A549 (cell line): ENCODE data around the gene ANAPC5. TPM values are rescaled to one million over a fixed set of nuclear protein-coding genes. Genes with fewer than 3 reads are reported as not detected.

Source experiments
- ATAC-seq, 2 experiments: fragments of 200-7000 bp in 1 of 2; fragments of >200 bp in 1 of 2; cut with Nextera tagmentation in 1 of 2; cut with Tn5 transposase in 1 of 2; 3 replicates each; pipeline versions ENCODE4 v1.8.0 to v1.9.1; 2018 to 2020; ENCODE audit warnings: mild to moderate bottlenecking in 1 of 2, moderate library complexity in 1 of 2
- CTCF ChIA-PET: fragments of 300-600 bp; sonication (Branson Sonifier 250); formaldehyde crosslinking; extraction: SDS; loops from one replicate; lab custom pipeline; 2021; ENCODE audit warnings: antibody characterized with exemption, inconsistent platforms; lab: Yijun Ruan, JAX
- POLR2A ChIA-PET: fragments of 350-600 bp; formaldehyde crosslinking; extraction: SDS; loops from one replicate; lab custom pipeline; 2021; ENCODE audit warnings: antibody characterized with exemption, inconsistent platforms; lab: Yijun Ruan, JAX
- DNase-seq, 2 experiments: peaks; one replicate each; pipeline versions ENCODE4 v3.0.0 to v3.0.0-alpha.2; 2011 to 2016; ENCODE audit warnings: low read depth in 1 of 2, low spot score in 1 of 2
- FAIRE-seq: peaks from 2 replicates; lab custom pipeline; 2011; peaks lifted over from hg19 to GRCh38; lab: Jason Lieb, UNC
- H3K27ac ChIP-seq, 2 experiments: fragments of >200 bp; sonication (Bioruptor Twin); formaldehyde crosslinking; 3 replicates each; pipeline ENCODE4 v1.5.1; 2016 to 2017
- H3K4me1 ChIP-seq: fragments of >200 bp; sonication (Bioruptor Twin); formaldehyde crosslinking; 3 replicates; pipeline ENCODE4 v1.6.1; 2016
- H3K4me2 ChIP-seq: fragments of >200 bp; sonication (Bioruptor Twin); formaldehyde crosslinking; 3 replicates; pipeline ENCODE4 v1.6.1; 2016
- H3K4me3 ChIP-seq: fragments of >200 bp; sonication (Bioruptor Twin); formaldehyde crosslinking; 3 replicates; pipeline ENCODE4 v1.5.1; 2016
- H3K9me3 ChIP-seq: fragments of >200 bp; sonication (Bioruptor Twin); formaldehyde crosslinking; 3 replicates; pipeline ENCODE4 v1.6.1; 2016
- CBX8 ChIP-seq: fragments of 200-600 bp; sonication (generic); IDR thresholded peaks from 2 replicates; pipeline ENCODE4 v1.6.1; 2016
- CEBPB ChIP-seq, 2 experiments: fragments of >200 bp in 1 of 2; sonication (Bioruptor Twin) in 1 of 2; formaldehyde crosslinking in 1 of 2; IDR thresholded peaks; 2 replicates each; pipeline ENCODE4 v1.6.1; 2012 to 2016
- CHD2 ChIP-seq: fragments of 150-350 bp; IDR thresholded peaks from 2 replicates; pipeline ENCODE4 v1.6.1; 2014; ENCODE audit warnings: low read length; ENCODE audit not compliant: partially characterized antibody
- CTCF ChIP-seq: fragments of >200 bp; sonication (Bioruptor Twin); formaldehyde crosslinking; IDR thresholded peaks from 3 replicates; pipeline ENCODE4 v1.5.1; 2016
- EHMT2 ChIP-seq: fragments of 200-600 bp; sonication (generic); IDR thresholded peaks from 2 replicates; pipeline ENCODE4 v1.6.1; 2016; ENCODE audit warnings: antibody characterized with exemption, low read depth, mild to moderate bottlenecking, moderate library complexity
- FOSL2 ChIP-seq, 2 experiments: fragments of 450-650 bp in 1 of 2; fragments of >200 bp in 1 of 2; sonication (Bioruptor Twin) in 1 of 2; formaldehyde crosslinking; IDR thresholded peaks; 2 replicates each; pipeline versions ENCODE4 v1.5.0 to v1.6.1; 2016 to 2020; ENCODE audit warnings: mild to moderate bottlenecking in 1 of 2, moderate library complexity in 1 of 2
- HDAC2 ChIP-seq: fragments of 200-600 bp; sonication (generic); IDR thresholded peaks from 2 replicates; pipeline ENCODE4 v1.6.1; 2016
- JUN ChIP-seq, 2 experiments: fragments of >200 bp; sonication (Bioruptor Twin); formaldehyde crosslinking; IDR thresholded peaks; 2 replicates in 1 of 2; 3 replicates in 1 of 2; pipeline ENCODE4 v1.6.1; 2016 to 2017
- MAX ChIP-seq: IDR thresholded peaks from 2 replicates; pipeline ENCODE4 v1.6.1; 2012
- MYC ChIP-seq: IDR thresholded peaks from 2 replicates; pipeline ENCODE4 v1.6.1; 2012; ENCODE audit warnings: mild to moderate bottlenecking, inconsistent platforms, low read length, improper control_type of control experiment, borderline replicate concordance
- PHF8 ChIP-seq: fragments of 200-600 bp; sonication (generic); IDR thresholded peaks from 2 replicates; pipeline ENCODE4 v1.6.1; 2016; ENCODE audit warnings: low read depth, mild to moderate bottlenecking, antibody characterized with exemption, moderate library complexity, borderline replicate concordance
- RCOR1 ChIP-seq: fragments of 150-350 bp; IDR thresholded peaks from 2 replicates; pipeline ENCODE4 v1.6.1; 2014; ENCODE audit warnings: antibody characterized with exemption, low read length, low read depth
- SREBF2 ChIP-seq: fragments of 450-650 bp; IDR thresholded peaks from 2 replicates; pipeline ENCODE4 v1.6.1; 2014; ENCODE audit warnings: mild to moderate bottlenecking, moderate library complexity
- WGBS: methylation state at CpG from one replicate; pipeline ENCODE4 v1.1.6; 2017; ENCODE audit errors: missing lambda C conversion rate; 5-methylcytosine and 5-hydroxymethylcytosine counted together
- polyA plus RNA-seq, 4 experiments: library from polyadenylated mRNA; depleted of rRNA in 3 of 4; stranded (reverse); fragments of >200 nt; fragmentation: RNase III in 1 of 4; extraction: RNeasy Plus Mini Kit Qiagen cat#74134 plus additional on column Dnase treatment in 1 of 4; gene quantifications; 2 replicates in 3 of 4; 3 replicates in 1 of 4; pipeline ENCODE4 v1.2.3, GENCODE V29; 2011 to 2017

ANAPC5 gene
- polyA plus RNA-seq, 2 of the 4 experiments (the other 2 are of a cell fraction), result 91.6 to 225 TPM

GRCh38 chr12:121296618-121297434 is 55.4 kb downstream of the ANAPC5 start, which contains the start of gene CAMKK2 (continued):
- TF ChIP-seq RCOR1, result no peak
- no peak for TF ChIP-seq FOSL2 (IDR thresholded peaks at IDR 0.05)
- no peak for TF ChIP-seq FOSL2 (CRISPR knock-in tag; IDR thresholded peaks at IDR 0.05)
- TF ChIP-seq CBX8, result no peak
- no peak for TF ChIP-seq CEBPB (IDR thresholded peaks at IDR 0.05)
- no peak for TF ChIP-seq EHMT2
- TF ChIP-seq SREBF2, result no peak
- no peak; the same call in 1 of the 2 replicates for TF ChIP-seq MYC

- no peaks in the 10 kb centered on the region for H3K9me3 ChIP-seq
- FAIRE-seq (no peak), ATAC-seq (peak; percentile 45 to 53), DNase-seq (peak; percentile 25 to 39)
- TF ChIP-seq PHF8 (peak; percentile 75), JUN (IDR thresholded peaks at IDR 0.05) (0 out of 5 replicates have a peak, but pooled peaks of 1 of the 2 experiments have one; percentile 57), MAX (peak; percentile 92), CHD2 (no peak), CTCF (no peak), MYC (peak; percentile 72; the same call in 1 of the 2 replicates)
- peak overlapping the region; percentile 91 to 95 for H3K27ac ChIP-seq
- ChIA-PET CTCF (interaction anchor here (0.6 to 2.3 kb wide), 7 partner anchors 11 to 237 kb away, joined by 3 to 7 read pairs (median 3); no protein-coding TSS in a partner anchor), POLR2A (interaction anchor here (0.9 to 1.6 kb wide), 2 partner anchors 11 to 57 kb away, joined by 3 to 5 read pairs; no protein-coding TSS in a partner anchor)
- 2% methylated on average over 16 of the region's 55 CpGs for WGBS
- peak overlapping the region; percentile 92 for H3K4me2 ChIP-seq
- peaks cover 13% of the 10 kb centered on the region for H3K4me1 ChIP-seq
- peak overlapping the region; percentile 97 for H3K4me3 ChIP-seq
Observed at GRCh38 chr12:121295746-121296617, 56.2 kb downstream of the ANAPC5 start.

- CTCF ChIA-PET, result interaction anchor here (0.6 to 2.3 kb wide), 7 partner anchors 12 to 237 kb away, joined by 3 to 7 read pairs (median 3); no protein-coding TSS in a partner anchor
- ATAC-seq (peak in 1 of 2 experiments; percentile 29; a peak in 3 of 6 replicates), DNase-seq (peak; percentile 29 to 31), FAIRE-seq (no peak)
- Histone ChIP-seq H3K4me1 (peaks cover 13% of the 10 kb centered on the region), H3K4me3 (peak overlapping the region; percentile 97), H3K4me2 (peak overlapping the region; percentile 92), H3K9me3 (no peaks in the 10 kb centered on the region), H3K27ac (peak overlapping the region; percentile 91 to 95; a peak in 5 of 6 replicates)
- 43% methylated on average over 7 of the region's 7 CpGs for WGBS
- TF ChIP-seq HDAC2, result no peak
- POLR2A ChIA-PET, result no interaction called here
Observed at GRCh38 chr12:121295116-121295745, 57.0 kb downstream of the ANAPC5 start.
